ENCODE data around the gene GTPBP1.

GTPBP1 gene

DNA sequence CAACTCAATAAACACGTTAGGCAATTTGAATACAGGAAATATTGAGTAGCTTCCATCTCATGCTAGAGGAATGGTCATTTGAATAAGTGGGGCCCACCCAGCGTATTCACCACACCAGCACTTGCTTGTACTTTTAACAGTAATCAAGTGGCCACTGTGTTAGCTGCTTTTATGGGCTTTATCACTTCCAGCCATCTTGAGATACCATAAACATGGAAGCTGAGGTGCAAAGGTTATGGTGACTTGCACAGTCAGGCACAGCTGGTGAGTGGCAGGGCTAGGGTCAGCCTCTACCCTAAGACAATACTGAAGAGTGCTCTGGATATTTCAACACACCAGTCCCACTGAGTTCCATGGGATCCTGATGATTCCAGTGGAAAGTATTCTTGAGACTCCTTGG lies 11.7 kb upstream of the GTPBP1 start:
- Histone ChIP-seq H3K27me3 (ENCODE audit: control insufficient read depth in 1 of 2, insufficient read depth in 2 of 2, low read length in 2 of 2) (no peaks in the 10 kb centered on the region), H3K9me3 (ENCODE audit: control insufficient read depth in 2 of 2, low read length in 2 of 2) (no peaks in the 10 kb centered on the region)

DNA sequence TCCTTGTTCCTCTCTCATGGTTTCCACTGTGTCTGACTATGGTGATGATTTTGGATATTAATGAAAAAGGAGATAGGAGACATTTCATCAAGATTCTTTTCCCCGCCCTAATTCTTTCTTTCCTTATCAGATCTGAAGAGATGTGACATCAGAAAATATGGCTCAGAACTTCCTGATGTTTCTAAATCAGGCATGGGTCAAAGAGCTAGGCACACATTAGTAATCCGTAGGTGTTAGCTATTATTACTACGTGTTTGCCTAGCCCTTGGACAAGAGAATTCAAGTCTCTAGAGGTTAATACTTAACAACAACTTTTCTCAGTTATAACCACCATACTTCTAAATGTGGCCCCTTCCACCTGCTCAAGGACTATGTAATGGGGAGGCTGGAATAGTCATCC lies 10.8 kb upstream of the GTPBP1 start:
- Histone ChIP-seq H3K27ac (ENCODE audit: low read length) (no peak overlapping the region), H3K4me3 (ENCODE audit: low read length in 2 of 2) (no peak overlapping the region), H3K36me3 (ENCODE audit: control insufficient read depth in 2 of 2, insufficient read depth in 2 of 2, low read length in 2 of 2) (peaks cover 5 to 16% of the 10 kb centered on the region in 2 donors), H3K9me3 (ENCODE audit: control insufficient read depth in 2 of 2, low read length in 2 of 2) (no peaks in the 10 kb centered on the region), H3K9ac (ENCODE audit: low read length in 2 of 2) (no peak overlapping the region), H3K27me3 (ENCODE audit: control insufficient read depth in 1 of 2, insufficient read depth in 2 of 2, low read length in 2 of 2) (no peaks in the 10 kb centered on the region), H3K4me1 (ENCODE audit: control insufficient read depth, insufficient read depth, low read length) (peaks cover 49% of the 10 kb centered on the region)

More for the DNA sequence above, 11.7 kb upstream of the GTPBP1 start:
- no peak overlapping the region for H3K9ac ChIP-seq (ENCODE audit: low read length in 2 of 2)
- H3K4me1 ChIP-seq (ENCODE audit: control insufficient read depth, insufficient read depth, low read length): peaks cover 40% of the 10 kb centered on the region
- H3K36me3 ChIP-seq (ENCODE audit: control insufficient read depth in 2 of 2, insufficient read depth in 2 of 2, low read length in 2 of 2): peaks cover 11 to 19% of the 10 kb centered on the region in 2 donors
- H3K4me3 ChIP-seq (ENCODE audit: low read length in 2 of 2): no peak overlapping the region
- no peak overlapping the region for H3K27ac ChIP-seq (ENCODE audit: low read length)

DNA sequence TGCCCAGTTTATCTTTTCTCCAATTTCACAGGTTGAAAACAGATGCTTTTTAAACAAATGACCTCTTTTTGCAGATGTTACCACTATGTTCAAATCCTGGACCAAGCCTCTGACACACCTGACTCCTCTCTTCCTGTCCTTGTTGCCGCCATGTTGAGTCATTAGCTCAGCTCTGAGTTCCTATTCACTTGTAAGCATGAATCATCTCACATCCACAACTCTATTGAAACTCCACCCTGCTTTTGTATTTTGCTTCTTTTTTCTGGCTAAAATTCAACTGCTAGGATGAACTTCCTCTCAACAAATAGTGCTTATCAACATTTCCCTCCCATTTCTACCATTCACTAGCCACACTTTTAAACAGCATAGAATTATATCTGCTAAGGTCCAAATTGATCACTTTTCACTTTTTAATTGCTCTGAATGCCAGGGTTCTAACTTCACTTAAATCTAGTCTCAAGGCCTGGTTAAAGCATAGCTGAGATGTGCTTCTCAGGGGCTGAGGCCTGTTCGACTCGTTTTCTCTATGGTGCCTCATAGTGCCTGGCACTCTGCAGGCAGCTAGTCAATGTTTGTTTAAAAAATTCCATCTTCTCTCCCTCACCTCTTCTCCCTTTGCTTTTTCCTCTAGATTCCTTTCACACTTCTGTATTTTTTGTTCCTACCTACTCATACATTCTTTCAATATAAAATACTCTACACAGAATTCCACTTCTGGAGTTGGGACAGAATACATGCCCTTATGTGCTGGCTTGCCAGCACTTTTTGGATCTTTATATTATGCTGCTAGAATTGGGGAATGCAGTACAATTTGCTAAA lies 8.9 kb upstream of the GTPBP1 start:
- H3K9me3 ChIP-seq (ENCODE audit: control insufficient read depth in 2 of 2, low read length in 2 of 2): no peaks in the 10 kb centered on the region
- H3K9ac ChIP-seq (ENCODE audit: low read length in 2 of 2): peak overlapping the region; percentile 1 to 29
- H3K27me3 ChIP-seq (ENCODE audit: control insufficient read depth in 1 of 2, insufficient read depth in 2 of 2, low read length in 2 of 2): no peaks in the 10 kb centered on the region
- H3K4me1 ChIP-seq (ENCODE audit: control insufficient read depth, insufficient read depth, low read length): peaks cover 60% of the 10 kb centered on the region
- H3K36me3 ChIP-seq (ENCODE audit: control insufficient read depth in 2 of 2, insufficient read depth in 2 of 2, low read length in 2 of 2): peaks cover 5 to 11% of the 10 kb centered on the region in 2 donors
- peak overlapping the region; percentile 3 to 15 for H3K4me3 ChIP-seq (ENCODE audit: low read length in 2 of 2)
- peak overlapping the region; percentile 20 for H3K27ac ChIP-seq (ENCODE audit: low read length)

DNA sequence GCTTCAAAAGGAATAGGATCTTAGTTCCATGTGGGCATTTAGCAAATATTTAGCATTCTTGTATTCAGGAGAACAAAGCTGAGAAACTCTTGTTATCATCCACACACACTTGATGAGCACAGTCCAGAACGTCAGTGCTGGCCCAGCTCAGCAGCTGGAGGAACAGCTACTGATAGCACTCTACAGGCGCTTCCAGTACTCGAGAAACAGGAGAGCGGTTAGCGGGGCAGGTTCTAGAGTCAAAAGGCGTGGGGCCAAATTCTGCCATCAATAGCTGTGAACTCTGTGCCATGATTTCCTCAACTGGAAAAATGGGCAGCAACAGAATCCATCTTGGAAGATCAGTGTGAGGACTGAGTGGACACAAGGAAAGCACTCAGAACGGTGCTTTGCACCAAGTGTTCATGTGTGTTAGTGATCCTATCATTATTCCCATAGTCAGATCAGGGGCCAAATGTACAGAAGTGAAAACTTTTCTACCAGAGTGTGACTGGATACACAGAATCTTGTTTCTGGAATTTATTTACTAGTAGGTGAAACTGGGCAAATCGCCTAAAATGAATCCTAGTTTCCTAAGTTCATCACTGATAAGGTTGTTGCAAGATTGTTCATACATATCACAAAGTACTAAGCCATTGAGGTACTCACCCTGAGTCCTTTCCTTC lies 8.2 kb upstream of the GTPBP1 start:
- H3K27me3 ChIP-seq (ENCODE audit: control insufficient read depth in 1 of 2, insufficient read depth in 2 of 2, low read length in 2 of 2): no peaks in the 10 kb centered on the region
- peak overlapping the region in 1 of 2 donors; percentile 29 for H3K9ac ChIP-seq (ENCODE audit: low read length in 2 of 2)
- H3K27ac ChIP-seq (ENCODE audit: low read length): peak overlapping the region; percentile 20
- H3K4me1 ChIP-seq (ENCODE audit: control insufficient read depth, insufficient read depth, low read length): peaks cover 61% of the 10 kb centered on the region
- peak overlapping the region; percentile 15 to 86 for H3K4me3 ChIP-seq (ENCODE audit: low read length in 2 of 2)
- H3K36me3 ChIP-seq (ENCODE audit: control insufficient read depth in 2 of 2, insufficient read depth in 2 of 2, low read length in 2 of 2): peaks cover 3 to 9% of the 10 kb centered on the region in 2 donors
- no peaks in the 10 kb centered on the region for H3K9me3 ChIP-seq (ENCODE audit: control insufficient read depth in 2 of 2, low read length in 2 of 2)

DNA sequence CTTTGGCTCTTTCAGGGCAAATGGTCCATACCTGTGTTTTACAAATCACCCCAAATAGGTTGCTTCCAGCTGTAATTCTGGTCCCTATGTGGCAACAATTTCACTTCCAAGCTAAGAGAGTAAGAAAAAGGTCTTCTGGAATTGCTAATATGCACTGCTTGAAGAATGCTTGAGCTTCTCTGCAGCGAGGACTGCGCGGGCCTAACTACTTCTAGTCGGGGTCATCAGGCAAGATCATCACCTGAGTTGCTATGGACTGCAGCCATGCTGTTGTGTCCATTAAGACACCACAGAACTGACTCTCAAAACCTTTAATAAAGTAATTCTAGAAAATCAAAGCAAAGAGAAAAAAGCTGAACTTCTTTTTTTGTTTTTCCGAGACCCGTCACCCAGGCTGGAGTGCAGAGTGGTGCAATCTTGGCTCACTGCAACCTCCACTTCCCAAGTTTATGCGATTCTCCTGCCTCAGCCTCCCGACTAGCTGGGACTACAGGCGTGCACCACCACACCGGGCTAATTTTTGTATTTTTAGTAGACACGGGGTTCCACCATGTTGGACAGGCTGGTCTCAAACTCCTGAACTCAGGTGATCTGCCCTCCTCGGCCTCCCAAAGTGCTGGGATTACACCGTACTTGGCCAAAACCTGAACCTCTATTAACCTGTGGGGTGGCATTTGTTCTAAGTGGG lies 7.2 kb upstream of the GTPBP1 start:
- peak overlapping the region; percentile 92 for H3K27ac ChIP-seq (ENCODE audit: low read length)
- peaks cover 57% of the 10 kb centered on the region for H3K4me1 ChIP-seq (ENCODE audit: control insufficient read depth, insufficient read depth, low read length)
- H3K4me3 ChIP-seq (ENCODE audit: low read length in 2 of 2): peak overlapping the region; percentile 61 to 86
- peak overlapping the region; percentile 90 to 96 for H3K9ac ChIP-seq (ENCODE audit: low read length in 2 of 2)
- peaks cover 0 to 3% of the 10 kb centered on the region in 2 donors for H3K36me3 ChIP-seq (ENCODE audit: control insufficient read depth in 2 of 2, insufficient read depth in 2 of 2, low read length in 2 of 2)
- no peaks in the 10 kb centered on the region for H3K9me3 ChIP-seq (ENCODE audit: control insufficient read depth in 2 of 2, low read length in 2 of 2)
- no peaks in the 10 kb centered on the region for H3K27me3 ChIP-seq (ENCODE audit: control insufficient read depth in 1 of 2, insufficient read depth in 2 of 2, low read length in 2 of 2)

DNA sequence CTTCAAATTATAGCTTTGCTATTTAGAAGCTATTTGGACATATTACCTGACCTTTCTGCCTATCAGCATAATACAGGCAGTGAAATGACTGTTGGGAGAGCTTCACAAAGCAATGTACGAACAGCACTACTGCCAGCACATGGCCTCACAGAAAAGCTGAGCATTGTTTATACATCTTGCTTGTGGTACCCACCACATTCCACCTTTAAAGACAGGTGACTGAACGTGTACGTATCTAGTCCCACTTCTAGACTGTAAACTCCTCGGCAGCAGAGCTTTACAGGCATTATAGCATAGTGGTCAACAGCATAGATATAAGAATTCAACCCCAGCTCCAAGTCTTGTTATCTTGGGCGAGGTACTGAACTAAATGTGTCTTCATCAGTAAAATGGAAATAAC lies 6.6 kb upstream of the GTPBP1 start:
- peaks cover 0 to 1% of the 10 kb centered on the region in 2 donors for H3K36me3 ChIP-seq (ENCODE audit: control insufficient read depth in 2 of 2, insufficient read depth in 2 of 2, low read length in 2 of 2)
- H3K4me3 ChIP-seq (ENCODE audit: low read length in 2 of 2): peak overlapping the region; percentile 61 to 86
- no peaks in the 10 kb centered on the region for H3K27me3 ChIP-seq (ENCODE audit: control insufficient read depth in 1 of 2, insufficient read depth in 2 of 2, low read length in 2 of 2)
- peaks cover 54% of the 10 kb centered on the region for H3K4me1 ChIP-seq (ENCODE audit: control insufficient read depth, insufficient read depth, low read length)
- no peaks in the 10 kb centered on the region for H3K9me3 ChIP-seq (ENCODE audit: control insufficient read depth in 2 of 2, low read length in 2 of 2)
- peak overlapping the region; percentile 90 to 96 for H3K9ac ChIP-seq (ENCODE audit: low read length in 2 of 2)
- H3K27ac ChIP-seq (ENCODE audit: low read length): peak overlapping the region; percentile 92

DNA sequence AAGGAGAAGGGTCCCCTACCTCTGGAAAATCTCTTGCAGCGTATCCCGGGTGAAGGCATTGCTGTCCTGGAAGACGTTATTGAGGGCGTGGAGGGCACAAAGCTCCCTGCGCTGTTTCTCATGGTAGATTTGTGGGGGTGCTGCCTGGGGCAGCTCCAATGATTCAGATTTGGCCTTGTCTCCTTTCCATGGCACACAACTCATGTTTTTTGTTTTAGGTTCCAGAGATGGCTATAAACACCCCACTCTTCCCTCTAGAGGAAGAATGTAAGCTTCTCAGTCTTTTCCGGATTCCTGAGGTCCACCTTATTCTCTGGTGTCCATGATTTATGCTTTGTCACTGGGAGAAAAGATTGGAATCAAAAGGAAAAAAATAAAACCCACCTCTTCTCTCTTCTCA lies 6.0 kb upstream of the GTPBP1 start:
- peak overlapping the region; percentile 92 for H3K27ac ChIP-seq (ENCODE audit: low read length)
- no peaks in the 10 kb centered on the region for H3K27me3 ChIP-seq (ENCODE audit: control insufficient read depth in 1 of 2, insufficient read depth in 2 of 2, low read length in 2 of 2)
- peaks cover 57% of the 10 kb centered on the region for H3K4me1 ChIP-seq (ENCODE audit: control insufficient read depth, insufficient read depth, low read length)
- H3K9me3 ChIP-seq (ENCODE audit: control insufficient read depth in 2 of 2, low read length in 2 of 2): no peaks in the 10 kb centered on the region
- peak overlapping the region; percentile 90 to 96 for H3K9ac ChIP-seq (ENCODE audit: low read length in 2 of 2)
- peak overlapping the region; percentile 61 to 86 for H3K4me3 ChIP-seq (ENCODE audit: low read length in 2 of 2)
- H3K36me3 ChIP-seq (ENCODE audit: control insufficient read depth in 2 of 2, insufficient read depth in 2 of 2, low read length in 2 of 2): no peaks in the 10 kb centered on the region

DNA sequence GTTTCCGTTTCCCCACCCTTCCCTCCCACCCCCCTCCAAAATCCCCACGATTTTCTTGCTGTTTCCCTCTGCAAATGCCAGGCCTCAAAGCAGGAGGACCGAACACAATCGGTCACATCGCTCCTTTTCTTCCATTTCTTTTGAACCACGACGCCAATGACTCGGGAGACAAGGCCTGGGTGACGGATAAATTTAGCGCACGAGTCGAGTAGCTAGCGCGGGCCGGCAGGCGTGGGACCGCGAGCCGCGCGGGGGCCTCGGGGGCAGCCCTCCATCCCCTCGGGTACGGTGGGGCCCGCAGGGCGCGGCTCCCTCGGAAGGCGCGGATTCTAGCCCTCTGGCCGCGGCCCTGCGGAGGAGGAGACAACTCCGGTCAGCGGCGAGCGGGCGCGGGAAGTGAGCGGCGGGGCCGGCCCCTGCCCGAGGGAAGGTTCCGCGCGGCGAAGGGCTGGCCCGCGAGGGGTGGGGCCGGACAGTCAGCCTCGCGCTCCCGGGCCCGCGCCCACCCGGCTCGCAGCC lies 5.4 kb upstream of the GTPBP1 start:
- Histone ChIP-seq H3K4me1 (ENCODE audit: control insufficient read depth, insufficient read depth, low read length) (peaks cover 58% of the 10 kb centered on the region), H3K27me3 (ENCODE audit: control insufficient read depth in 1 of 2, insufficient read depth in 2 of 2, low read length in 2 of 2) (no peaks in the 10 kb centered on the region), H3K4me3 (ENCODE audit: low read length in 2 of 2) (peak overlapping the region; percentile 61 to 86), H3K36me3 (ENCODE audit: control insufficient read depth in 2 of 2, insufficient read depth in 2 of 2, low read length in 2 of 2) (no peaks in the 10 kb centered on the region), H3K27ac (ENCODE audit: low read length) (peak overlapping the region; percentile 92), H3K9ac (ENCODE audit: low read length in 2 of 2) (peak overlapping the region; percentile 90 to 96), H3K9me3 (ENCODE audit: control insufficient read depth in 2 of 2, low read length in 2 of 2) (no peaks in the 10 kb centered on the region)

DNA sequence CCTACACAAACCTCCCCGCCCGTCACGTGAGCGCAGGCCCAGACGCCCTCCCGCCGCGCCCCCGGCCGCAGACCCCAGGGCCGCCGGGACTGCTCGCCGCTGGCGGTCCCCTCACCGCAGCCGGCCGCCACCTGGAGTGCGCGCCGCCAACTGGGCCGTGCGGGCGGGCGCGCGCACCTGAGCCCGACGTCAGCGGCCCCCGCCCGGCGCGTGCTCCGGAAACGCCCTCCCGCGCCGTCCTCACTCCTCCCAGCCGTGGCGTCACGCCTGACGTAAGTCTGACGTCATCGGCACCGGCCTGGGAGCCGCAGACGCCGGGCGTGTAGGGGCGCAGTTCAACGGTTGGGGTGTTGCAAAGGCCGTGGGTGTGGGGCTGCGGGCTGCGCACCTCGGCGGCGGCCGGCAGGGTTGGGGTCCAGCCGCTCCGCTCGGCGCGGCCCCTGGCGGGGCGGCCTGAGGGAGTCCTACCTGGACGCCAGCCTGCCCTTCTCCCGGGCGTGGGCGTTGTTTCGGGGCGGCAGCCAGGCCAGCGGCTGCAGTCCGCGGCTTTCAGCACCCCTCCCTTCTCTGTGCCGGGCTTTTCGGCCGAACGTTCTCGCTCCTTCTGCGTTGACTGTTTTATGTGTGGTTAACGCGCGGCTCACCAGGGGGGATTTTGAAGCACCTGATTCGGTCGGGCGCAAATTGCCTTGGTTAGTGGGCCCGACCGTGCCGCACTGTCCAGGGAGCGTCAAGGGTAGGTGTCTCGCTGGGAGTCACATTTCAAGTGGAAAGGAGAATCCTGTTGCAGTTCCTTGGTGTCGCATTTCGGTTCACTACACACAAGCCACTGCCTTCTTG lies 4.7 kb upstream of the GTPBP1 start, which contains the start of gene JOSD1:
TSS of gene JOSD1 (minus strand) at position 155 of the 840 bp plus-strand sequence. CDS start 956 bp downstream, outside the sequence.
- H3K27me3 ChIP-seq (ENCODE audit: control insufficient read depth in 1 of 2, insufficient read depth in 2 of 2, low read length in 2 of 2): no peaks in the 10 kb centered on the region
- peak within 1 kb of the TSS; percentile 61 to 86 for H3K4me3 ChIP-seq (ENCODE audit: low read length in 2 of 2)
- H3K4me1 ChIP-seq (ENCODE audit: control insufficient read depth, insufficient read depth, low read length): peaks cover 58% of the 10 kb centered on the region
- H3K27ac ChIP-seq (ENCODE audit: low read length): peak within 1 kb of the TSS; percentile 92
- peak within 1 kb of the TSS; percentile 90 to 96 for H3K9ac ChIP-seq (ENCODE audit: low read length in 2 of 2)
- H3K9me3 ChIP-seq (ENCODE audit: control insufficient read depth in 2 of 2, low read length in 2 of 2): no peaks in the 10 kb centered on the region
- H3K36me3 ChIP-seq (ENCODE audit: control insufficient read depth in 2 of 2, insufficient read depth in 2 of 2, low read length in 2 of 2): no peaks in the 10 kb centered on the region
